HepG2 (cell line): ENCODE measurements around the gene CD248. TPM values are rescaled to one million over a fixed set of nuclear protein-coding genes. Genes with fewer than 3 reads are reported as not detected.

Experiments used
- ATF7 ChIP-seq, 2 experiments: fragments of 450-650 bp in 1 of 2; sonication (generic) in 1 of 2; formaldehyde crosslinking in 1 of 2; IDR thresholded peaks; 2 replicates each; pipeline versions ENCODE4 v1.4.0 to v1.6.1; 2016 to 2020; ENCODE audit warnings: antibody characterized with exemption in 1 of 2, mild to moderate bottlenecking in 1 of 2, missing genetic modification reagents in 1 of 2
- HOXA5 ChIP-seq: sonication (generic); formaldehyde crosslinking; IDR thresholded peaks from 2 replicates; pipeline ENCODE4 v1.4.0; 2020; ENCODE audit warnings: missing genetic modification reagents
- KIAA2018 ChIP-seq: sonication (generic); formaldehyde crosslinking; IDR thresholded peaks from 2 replicates; pipeline ENCODE4 v1.5.0; 2020; ENCODE audit warnings: mild to moderate bottlenecking, missing genetic modification reagents, borderline replicate concordance
- MEIS2 ChIP-seq: sonication (generic); formaldehyde crosslinking; IDR thresholded peaks from 2 replicates; pipeline ENCODE4 v1.9.0; 2021; ENCODE audit warnings: mild to moderate bottlenecking, missing genetic modification reagents
- NAIF1 ChIP-seq: sonication (generic); formaldehyde crosslinking; IDR thresholded peaks from 2 replicates; pipeline ENCODE4 v1.5.0; 2020; ENCODE audit warnings: mild to moderate bottlenecking, missing genetic modification reagents, borderline replicate concordance
- NCOR1 ChIP-seq: fragments of 200-600 bp; sonication (generic); IDR thresholded peaks from 2 replicates; pipeline ENCODE4 v1.7.0; 2017; ENCODE audit warnings: antibody characterized with exemption, low read length, borderline replicate concordance
- NKX3-1 ChIP-seq: sonication (generic); formaldehyde crosslinking; IDR thresholded peaks from 2 replicates; pipeline ENCODE4 v1.5.0; 2020; ENCODE audit warnings: missing genetic modification reagents
- NR2F1 ChIP-seq, 2 experiments: fragments of 450-650 bp in 1 of 2; formaldehyde crosslinking in 1 of 2; IDR thresholded peaks; 2 replicates each; pipeline versions ENCODE4 v1.5.0 to v1.6.1; 2016 to 2020; ENCODE audit warnings: mild to moderate bottlenecking in 1 of 2, missing compliant biosample characterization in 1 of 2, missing genetic modification reagents in 1 of 2, moderate library complexity in 1 of 2
- NR3C1 ChIP-seq: sonication (generic); formaldehyde crosslinking; IDR thresholded peaks from 2 replicates; pipeline ENCODE4 v1.4.0; 2020; ENCODE audit warnings: missing genetic modification reagents
- RBFOX2 ChIP-seq: fragments of 200-400 bp; formaldehyde crosslinking; IDR thresholded peaks from 2 replicates; pipeline ENCODE4 v1.6.1; 2017; ENCODE audit warnings: low read depth, mild to moderate bottlenecking, low read length
- RBM39 ChIP-seq: fragments of 200-400 bp; formaldehyde crosslinking; IDR thresholded peaks from one replicate; pipeline ENCODE4 v1.6.1; 2018; ENCODE audit warnings: antibody characterized with exemption, mild to moderate bottlenecking, low read depth, low read length; ENCODE audit not compliant: poor library complexity, severe bottlenecking
- RXRA ChIP-seq: sonication (generic); formaldehyde crosslinking; IDR thresholded peaks from 2 replicates; pipeline ENCODE4 v1.5.1; 2020; ENCODE audit warnings: missing genetic modification reagents
- SNRNP70 ChIP-seq: fragments of 200-400 bp; formaldehyde crosslinking; IDR thresholded peaks from 2 replicates; pipeline ENCODE4 v1.6.1; 2017; ENCODE audit warnings: mild to moderate bottlenecking, low read depth, low read length, moderate library complexity
- ZNF451 ChIP-seq: sonication (generic); formaldehyde crosslinking; IDR thresholded peaks from 2 replicates; pipeline ENCODE4 v1.5.0; 2020; ENCODE audit warnings: mild to moderate bottlenecking, missing genetic modification reagents
- ZNF672 ChIP-seq: sonication (generic); formaldehyde crosslinking; IDR thresholded peaks from 2 replicates; pipeline ENCODE4 v1.8.1; 2022; ENCODE audit warnings: missing genetic modification reagents
- polyA plus RNA-seq, 8 experiments: library from polyadenylated mRNA; depleted of rRNA in 3 of 8; stranded (reverse) in 7 of 8; unstranded in 1 of 8; fragments of >200 nt; fragmentation: Illumina TruSeq in 4 of 8; extraction: Trizol in 4 of 8; gene quantifications; 2 replicates each; pipeline versions ENCODE4 v1.2.1 to v1.2.3, GENCODE V29; 2011 to 2016; ENCODE audit warnings: low read depth in 4 of 8, missing spikeins in 1 of 8, mixed read lengths in 1 of 8; ENCODE audit not compliant: insufficient read depth in 1 of 8
- total RNA-seq, 5 experiments: library from RNA; depleted of rRNA; stranded (reverse); fragments of >200 nt; fragmentation: Illumina TruSeq; extraction: Trizol; gene quantifications; 2 replicates each; pipeline ENCODE4 v1.2.3, GENCODE V29; 2016; ENCODE audit warnings: low read depth in 1 of 5
- TF ChIP-seq, protein P1 (sequence below): sonication (generic); formaldehyde crosslinking; IDR thresholded peaks from 2 replicates; pipeline ENCODE4; 2020; ENCODE audit warnings: missing genetic modification reagents, mild to moderate bottlenecking, borderline replicate concordance

Gene CD248
- total and polyA plus RNA-seq, 2 of the 13 experiments (the other 11 are each of a cell fraction or from before 2014, with no cell fraction given) = 0.25 to 0.35 TPM

GRCh38 chr11:66289548-66290329 is 27.1 kb downstream of the CD248 start (continued):
- no peak for TF ChIP-seq NCOR1
- TF ChIP-seq KIAA2018 = no peak
- TF ChIP-seq SNRNP70 = no peak
- TF ChIP-seq RBFOX2 = no peak
- TF ChIP-seq ATF7 (IDR thresholded peaks at IDR 0.05) = no peak
- no peak for TF ChIP-seq ATF7 (CRISPR knock-in tag; IDR thresholded peaks at IDR 0.05)
- no peak for TF ChIP-seq RBM39
- TF ChIP-seq ZNF451 (CRISPR knock-in tag) = 0 out of 2 replicates have a peak, but pooled peaks have one; percentile 29
- TF ChIP-seq RXRA (CRISPR knock-in tag) = no peak
- no peak for TF ChIP-seq NR2F1 (CRISPR knock-in tag; IDR thresholded peaks at IDR 0.05)
- TF ChIP-seq NAIF1 (CRISPR knock-in tag) = no peak
- peak; percentile 91 for TF ChIP-seq HOXA5 (CRISPR knock-in tag)
- TF ChIP-seq NR3C1 (CRISPR knock-in tag) = no peak
- TF ChIP-seq, protein P1, sequence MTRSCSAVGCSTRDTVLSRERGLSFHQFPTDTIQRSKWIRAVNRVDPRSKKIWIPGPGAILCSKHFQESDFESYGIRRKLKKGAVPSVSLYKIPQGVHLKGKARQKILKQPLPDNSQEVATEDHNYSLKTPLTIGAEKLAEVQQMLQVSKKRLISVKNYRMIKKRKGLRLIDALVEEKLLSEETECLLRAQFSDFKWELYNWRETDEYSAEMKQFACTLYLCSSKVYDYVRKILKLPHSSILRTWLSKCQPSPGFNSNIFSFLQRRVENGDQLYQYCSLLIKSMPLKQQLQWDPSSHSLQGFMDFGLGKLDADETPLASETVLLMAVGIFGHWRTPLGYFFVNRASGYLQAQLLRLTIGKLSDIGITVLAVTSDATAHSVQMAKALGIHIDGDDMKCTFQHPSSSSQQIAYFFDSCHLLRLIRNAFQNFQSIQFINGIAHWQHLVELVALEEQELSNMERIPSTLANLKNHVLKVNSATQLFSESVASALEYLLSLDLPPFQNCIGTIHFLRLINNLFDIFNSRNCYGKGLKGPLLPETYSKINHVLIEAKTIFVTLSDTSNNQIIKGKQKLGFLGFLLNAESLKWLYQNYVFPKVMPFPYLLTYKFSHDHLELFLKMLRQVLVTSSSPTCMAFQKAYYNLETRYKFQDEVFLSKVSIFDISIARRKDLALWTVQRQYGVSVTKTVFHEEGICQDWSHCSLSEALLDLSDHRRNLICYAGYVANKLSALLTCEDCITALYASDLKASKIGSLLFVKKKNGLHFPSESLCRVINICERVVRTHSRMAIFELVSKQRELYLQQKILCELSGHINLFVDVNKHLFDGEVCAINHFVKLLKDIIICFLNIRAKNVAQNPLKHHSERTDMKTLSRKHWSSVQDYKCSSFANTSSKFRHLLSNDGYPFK (CRISPR knock-in tag) = peak; percentile 20; the same call in 1 of the 2 replicates
- TF ChIP-seq MEIS2 (CRISPR knock-in tag) = peak; percentile 86
- TF ChIP-seq ZNF672 (CRISPR knock-in tag) = no peak
- TF ChIP-seq NKX3-1 (CRISPR knock-in tag) = no peak; the same call in none of the 2 replicates
